Parathyroid adenoma (tissue), 2 donors: ENCODE measurements around the gene PAFAH2.

Experiments used
- H2AFZ ChIP-seq: fragments of 300-600 bp; sonication (generic); one replicate; pipeline ENCODE4 v1.7.0; 2017; ENCODE audit warnings: antibody characterized with exemption, mild to moderate bottlenecking
- H3K27ac ChIP-seq: fragments of 300-600 bp; sonication (generic); one replicate; pipeline ENCODE4 v1.7.0; 2017
- H3K27me3 ChIP-seq: fragments of 300-600 bp; sonication (generic); one replicate; pipeline ENCODE4 v1.7.0; 2017; ENCODE audit warnings: low read length; ENCODE audit not compliant: control insufficient read depth, insufficient read depth
- H3K36me3 ChIP-seq: fragments of 300-600 bp; sonication (generic); one replicate; pipeline ENCODE4 v1.7.0; 2017; ENCODE audit warnings: low read length; ENCODE audit not compliant: control insufficient read depth, insufficient read depth
- H3K4me1 ChIP-seq: fragments of 300-600 bp; sonication (generic); one replicate; pipeline ENCODE4 v1.7.0; 2017; ENCODE audit warnings: control low read depth
- H3K4me2 ChIP-seq: fragments of 300-600 bp; sonication (generic); one replicate; pipeline ENCODE4 v1.7.0; 2017; ENCODE audit warnings: low read length
- H3K4me3 ChIP-seq: fragments of 300-600 bp; sonication (generic); one replicate; pipeline ENCODE4 v1.7.0; 2017; ENCODE audit warnings: low read depth, low read length
- H3K79me2 ChIP-seq: fragments of 300-600 bp; sonication (generic); one replicate; pipeline ENCODE4 v1.7.0; 2017; ENCODE audit warnings: control low read depth
- H3K9ac ChIP-seq: fragments of 300-600 bp; sonication (generic); one replicate; pipeline ENCODE4 v1.7.0; 2017; ENCODE audit warnings: mild to moderate bottlenecking
- H3K9me3 ChIP-seq: fragments of 300-600 bp; sonication (generic); one replicate; pipeline ENCODE4 v1.7.0; 2017; ENCODE audit warnings: low read length; ENCODE audit not compliant: control insufficient read depth
- TF ChIP-seq, protein P1 (sequence below): fragments of 300-600 bp; sonication (generic); IDR thresholded peaks from one replicate; pipeline ENCODE4 v1.7.0; 2017; ENCODE audit warnings: antibody characterized with exemption, mild to moderate bottlenecking
- donor health status: primary hyperparathyroidism.

Gene PAFAH2

GRCh38 chr1:26019641-26020315, 21.9 kb upstream of the PAFAH2 start:
- Histone ChIP-seq H3K4me2 (no peak overlapping the region), H3K9ac (no peak overlapping the region), H3K9me3 (no peaks in the 10 kb centered on the region), H3K27ac (no peak overlapping the region), H3K27me3 (no peaks in the 10 kb centered on the region), H3K4me1 (no peaks in the 10 kb centered on the region), H3K4me3 (no peak overlapping the region), H2AFZ (no peak overlapping the region), H3K36me3 (no peaks in the 10 kb centered on the region), H3K79me2 (no peaks in the 10 kb centered on the region)
- TF ChIP-seq, protein P1, sequence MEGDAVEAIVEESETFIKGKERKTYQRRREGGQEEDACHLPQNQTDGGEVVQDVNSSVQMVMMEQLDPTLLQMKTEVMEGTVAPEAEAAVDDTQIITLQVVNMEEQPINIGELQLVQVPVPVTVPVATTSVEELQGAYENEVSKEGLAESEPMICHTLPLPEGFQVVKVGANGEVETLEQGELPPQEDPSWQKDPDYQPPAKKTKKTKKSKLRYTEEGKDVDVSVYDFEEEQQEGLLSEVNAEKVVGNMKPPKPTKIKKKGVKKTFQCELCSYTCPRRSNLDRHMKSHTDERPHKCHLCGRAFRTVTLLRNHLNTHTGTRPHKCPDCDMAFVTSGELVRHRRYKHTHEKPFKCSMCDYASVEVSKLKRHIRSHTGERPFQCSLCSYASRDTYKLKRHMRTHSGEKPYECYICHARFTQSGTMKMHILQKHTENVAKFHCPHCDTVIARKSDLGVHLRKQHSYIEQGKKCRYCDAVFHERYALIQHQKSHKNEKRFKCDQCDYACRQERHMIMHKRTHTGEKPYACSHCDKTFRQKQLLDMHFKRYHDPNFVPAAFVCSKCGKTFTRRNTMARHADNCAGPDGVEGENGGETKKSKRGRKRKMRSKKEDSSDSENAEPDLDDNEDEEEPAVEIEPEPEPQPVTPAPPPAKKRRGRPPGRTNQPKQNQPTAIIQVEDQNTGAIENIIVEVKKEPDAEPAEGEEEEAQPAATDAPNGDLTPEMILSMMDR: no peak

- no peak overlapping the region for H3K9ac ChIP-seq
- no peak overlapping the region for H3K4me2 ChIP-seq
- H3K27me3 ChIP-seq: no peaks in the 10 kb centered on the region
- no peak overlapping the region for H3K27ac ChIP-seq
- H3K4me3 ChIP-seq: no peak overlapping the region
- TF ChIP-seq, protein P1: no peak
- no peaks in the 10 kb centered on the region for H3K9me3 ChIP-seq
- no peaks in the 10 kb centered on the region for H3K36me3 ChIP-seq
- H3K79me2 ChIP-seq: no peaks in the 10 kb centered on the region
- H3K4me1 ChIP-seq: no peaks in the 10 kb centered on the region
- no peak overlapping the region for H2AFZ ChIP-seq
Observed at GRCh38 chr1:26017606-26018005, 19.7 kb upstream of the PAFAH2 start.

DNA sequence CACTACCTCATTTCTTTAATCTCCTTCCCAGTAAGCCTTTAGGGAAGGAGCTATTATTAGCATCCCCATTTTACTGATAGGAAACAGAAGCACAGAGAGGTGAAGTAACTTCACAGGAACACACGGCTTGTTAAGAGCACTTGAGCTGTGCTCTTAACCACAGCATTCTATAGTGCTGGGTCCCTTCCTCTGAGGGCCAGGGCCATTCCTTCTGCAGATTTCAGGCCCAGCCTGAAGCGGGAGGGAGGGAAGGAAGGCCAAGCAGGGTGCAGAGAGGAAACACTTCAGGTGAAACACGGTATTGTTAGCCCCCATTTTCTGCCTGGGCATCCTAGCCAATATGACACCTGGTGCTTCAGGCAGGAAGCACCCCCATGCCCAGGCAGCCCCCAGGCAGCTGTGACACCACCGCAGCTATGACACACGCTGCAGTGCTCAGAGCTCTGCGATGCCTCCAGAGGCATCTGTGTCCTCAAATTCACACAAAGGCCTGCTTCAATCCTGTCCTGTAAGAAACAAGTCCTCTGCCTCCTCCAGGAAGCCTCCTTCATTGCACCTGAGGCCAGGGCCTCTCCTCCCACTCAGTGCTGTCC, 19.2 kb upstream of the PAFAH2 start:
- H3K36me3 ChIP-seq: no peaks in the 10 kb centered on the region
- no peaks in the 10 kb centered on the region for H3K27me3 ChIP-seq
- no peak overlapping the region for H3K4me2 ChIP-seq
- H2AFZ ChIP-seq: no peak overlapping the region
- no peak overlapping the region for H3K9ac ChIP-seq
- TF ChIP-seq, protein P1: no peak
- no peaks in the 10 kb centered on the region for H3K9me3 ChIP-seq
- H3K79me2 ChIP-seq: no peaks in the 10 kb centered on the region
- no peak overlapping the region for H3K27ac ChIP-seq
- no peaks in the 10 kb centered on the region for H3K4me1 ChIP-seq
- no peak overlapping the region for H3K4me3 ChIP-seq

DNA sequence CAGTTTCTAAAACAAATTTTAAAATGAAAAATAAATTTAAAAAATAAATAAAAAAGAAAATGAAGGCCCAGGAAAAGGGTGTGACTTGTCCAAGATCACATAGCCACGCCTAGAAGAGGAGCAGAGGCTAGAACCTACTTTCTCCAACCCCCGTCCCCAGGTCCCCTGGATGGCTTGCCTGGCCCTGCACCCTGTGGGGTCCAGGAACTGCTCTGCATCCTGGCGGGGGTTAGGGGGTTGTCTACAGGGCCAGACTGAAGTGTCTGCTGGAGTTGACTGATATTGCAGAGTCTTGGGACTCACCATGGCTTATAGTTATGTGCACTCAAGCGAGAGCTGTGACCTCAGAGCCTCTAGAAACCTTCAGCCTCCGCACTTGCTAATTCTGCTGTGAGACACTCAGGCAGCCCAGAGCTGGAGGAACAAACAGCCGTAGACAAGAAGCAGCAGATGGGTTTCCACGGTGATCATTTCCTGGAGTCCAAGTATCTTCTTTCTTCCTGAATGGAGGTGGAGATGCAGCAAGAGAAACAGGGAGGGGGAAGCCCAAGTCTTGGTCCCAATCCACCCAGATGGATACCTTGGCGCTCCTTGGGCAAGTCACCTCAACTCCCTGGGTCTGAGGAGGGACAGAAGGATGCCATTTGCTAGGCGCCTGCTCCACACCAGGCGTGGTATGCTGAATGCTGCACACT, 18.5 kb upstream of the PAFAH2 start:
- Histone ChIP-seq H3K36me3 (no peaks in the 10 kb centered on the region), H3K4me3 (no peak overlapping the region), H3K27ac (no peak overlapping the region), H3K27me3 (no peaks in the 10 kb centered on the region), H3K9ac (no peak overlapping the region), H3K9me3 (no peaks in the 10 kb centered on the region), H3K79me2 (no peaks in the 10 kb centered on the region), H2AFZ (no peak overlapping the region), H3K4me1 (no peaks in the 10 kb centered on the region), H3K4me2 (no peak overlapping the region)
- TF ChIP-seq, protein P1: no peak
